OCI-LY7 (cell line): ENCODE measurements around the gene INTS3. TPM values are rescaled to one million over a fixed set of nuclear protein-coding genes. Genes with fewer than 3 reads are reported as not detected.

Experiments used
- BruUV-seq: library from RNA; stranded (reverse); fragments of 400-500 nt; replicated peaks from 2 replicates; lab custom pipeline; 2021; lab: Mats Ljungman, UMichigan
- CTCF ChIA-PET: fragments of 300-600 bp; sonication (Branson Sonifier 250); formaldehyde crosslinking; loops from one replicate; lab custom pipeline; 2022; ENCODE audit warnings: antibody characterized with exemption; ENCODE audit not compliant: unreplicated experiment; lab: Charles Lee
- POLR2A ChIA-PET: fragments of 300-600 bp; sonication (Branson Sonifier 250); formaldehyde crosslinking; loops from one replicate; lab custom pipeline; 2022; ENCODE audit warnings: antibody characterized with exemption; lab: Charles Lee
- DNase-seq: peaks from one replicate; pipeline ENCODE4 v3.0.0-alpha.2; 2015; ENCODE audit warnings: low spot score
- H2AFZ ChIP-seq: fragments of 200-600 bp; sonication (generic), shearing (Covaris generic); 2 replicates; pipeline ENCODE4 v1.6.1; 2014; ENCODE audit warnings: mild to moderate bottlenecking, antibody characterized with exemption, low read length, moderate library complexity
- H3K27ac ChIP-seq: fragments of 200-600 bp; sonication (generic); 2 replicates; pipeline ENCODE4 v1.5.1; 2014; ENCODE audit warnings: mixed run types, low read depth, mild to moderate bottlenecking, moderate library complexity, low read length, inconsistent platforms; ENCODE audit not compliant: poor library complexity, severe bottlenecking
- H3K36me3 ChIP-seq: fragments of 200-600 bp; sonication (generic); 2 replicates; pipeline ENCODE4 v1.6.1; 2014; ENCODE audit warnings: mild to moderate bottlenecking, antibody characterized with exemption, low read length, moderate library complexity, mixed read lengths; ENCODE audit not compliant: insufficient read depth
- H3K4me1 ChIP-seq: fragments of 200-600 bp; sonication (generic); 2 replicates; pipeline ENCODE4 v1.5.1; 2014; ENCODE audit warnings: mild to moderate bottlenecking, low read length; ENCODE audit not compliant: insufficient read depth, poor library complexity, severe bottlenecking
- H3K4me2 ChIP-seq: fragments of 200-600 bp; sonication (generic); 2 replicates; pipeline ENCODE4 v1.6.1; 2014; ENCODE audit warnings: mild to moderate bottlenecking, low read length
- H3K4me3 ChIP-seq: fragments of 200-600 bp; sonication (generic); 2 replicates; pipeline ENCODE4 v1.5.1; 2014; ENCODE audit warnings: mild to moderate bottlenecking, low read depth, low read length; ENCODE audit not compliant: poor library complexity, severe bottlenecking
- H3K79me2 ChIP-seq: fragments of 200-600 bp; sonication (generic); 2 replicates; pipeline ENCODE4 v1.6.1; 2016; ENCODE audit warnings: low read depth, mild to moderate bottlenecking, low read length, moderate library complexity, mixed read lengths; ENCODE audit not compliant: insufficient read depth
- H3K9me2 ChIP-seq: fragments of 200-600 bp; sonication (generic); 2 replicates; pipeline ENCODE4 v1.6.1; 2016; ENCODE audit warnings: mild to moderate bottlenecking, low read length, mixed read lengths; ENCODE audit not compliant: insufficient read depth
- H3K9me3 ChIP-seq: fragments of 200-600 bp; sonication (generic); 2 replicates; pipeline ENCODE4 v1.6.1; 2014; ENCODE audit warnings: mild to moderate bottlenecking, mixed run types, low read length, mixed read lengths
- H4K20me1 ChIP-seq: fragments of 200-600 bp; sonication (generic); 2 replicates; pipeline ENCODE4 v1.6.1; 2014; ENCODE audit warnings: mild to moderate bottlenecking, antibody characterized with exemption, low read length, moderate library complexity, mixed read lengths; ENCODE audit not compliant: insufficient read depth
- EZH2phosphoT487 ChIP-seq: fragments of 200-600 bp; sonication (generic); IDR thresholded peaks from 2 replicates; pipeline ENCODE4 v1.6.1; 2018; ENCODE audit warnings: low read depth, borderline replicate concordance, mild to moderate bottlenecking, mixed run types, antibody characterized with exemption, low read length, moderate library complexity, mixed read lengths
- intact Hi-C: fragments of 100-400 bp; cut with micrococcal nuclease; formaldehyde crosslinking; loops from one replicate; pipeline ENCODE4 v1.10.0; 2022; ENCODE audit not compliant: unreplicated experiment
- total RNA-seq, 2 experiments: library from RNA; depleted of rRNA in 1 of 2; stranded (reverse); fragments of >200 nt in 1 of 2; shearing (Covaris generic) in 1 of 2; gene quantifications; 2 replicates each; pipeline ENCODE4 v1.2.3, GENCODE V29; 2014 to 2022
- TF ChIP-seq, protein P1 (sequence below): fragments of 200-600 bp; sonication (generic); conservative IDR thresholded peaks from 2 replicates; pipeline ENCODE4 v1.5.1; 2014; ENCODE audit warnings: mild to moderate bottlenecking, antibody characterized with exemption, low read length, moderate library complexity, mixed read lengths

The INTS3 gene
- total RNA-seq, 2 experiments from 2014 or later = 33.5 to 67.3 TPM

DNA sequence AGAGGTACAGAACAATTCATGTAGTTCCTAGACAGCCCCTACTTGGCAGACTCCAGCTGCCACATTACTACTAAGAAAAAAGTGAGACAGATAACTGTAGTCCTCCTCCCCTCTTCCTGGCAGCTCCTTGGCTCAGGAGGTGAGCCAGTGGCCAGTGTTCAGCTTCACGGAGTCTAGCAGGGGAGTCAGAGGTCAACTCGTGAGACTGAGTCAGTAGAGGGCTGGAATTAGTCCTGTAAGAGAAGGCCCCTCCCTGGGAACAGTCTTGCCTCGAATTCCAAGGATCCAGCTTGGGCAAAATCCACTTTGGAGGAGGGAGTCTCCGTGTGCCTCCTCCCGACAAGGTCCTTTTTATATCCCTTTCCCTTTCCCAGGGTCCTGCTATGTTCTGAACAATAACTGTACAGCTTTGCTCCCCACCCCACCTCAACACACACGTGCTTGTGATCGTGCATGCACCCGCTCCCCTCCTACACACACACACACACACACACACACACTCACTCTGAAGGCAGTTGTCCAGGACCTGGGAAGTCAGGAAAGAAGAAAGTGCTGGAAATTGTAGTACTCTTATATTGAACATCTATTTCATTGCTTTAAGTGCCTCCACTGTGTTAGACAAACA lies 24.8 kb downstream of the INTS3 start:
- H4K20me1 ChIP-seq = no peaks in the 10 kb centered on the region

DNA sequence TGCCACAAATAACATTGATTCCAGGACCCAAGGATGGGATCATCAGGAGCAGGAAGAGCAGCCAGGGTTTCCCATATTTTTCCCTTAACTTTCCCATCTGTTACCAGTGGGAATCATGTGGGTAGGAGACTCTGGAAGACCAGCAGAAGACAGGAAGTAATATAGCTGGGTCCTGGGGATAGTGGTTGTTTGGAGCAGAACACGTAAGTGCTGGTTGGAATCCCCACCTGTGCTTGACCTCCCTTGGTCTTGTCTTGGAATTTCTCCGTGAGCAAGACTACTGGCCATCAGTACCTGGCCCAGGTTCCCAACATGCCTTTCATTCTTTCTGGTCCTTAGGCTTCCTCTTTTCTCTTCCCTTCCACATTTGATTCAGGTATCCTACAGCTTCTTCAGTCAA lies 26.4 kb downstream of the INTS3 start:
- TF ChIP-seq, protein P1, sequence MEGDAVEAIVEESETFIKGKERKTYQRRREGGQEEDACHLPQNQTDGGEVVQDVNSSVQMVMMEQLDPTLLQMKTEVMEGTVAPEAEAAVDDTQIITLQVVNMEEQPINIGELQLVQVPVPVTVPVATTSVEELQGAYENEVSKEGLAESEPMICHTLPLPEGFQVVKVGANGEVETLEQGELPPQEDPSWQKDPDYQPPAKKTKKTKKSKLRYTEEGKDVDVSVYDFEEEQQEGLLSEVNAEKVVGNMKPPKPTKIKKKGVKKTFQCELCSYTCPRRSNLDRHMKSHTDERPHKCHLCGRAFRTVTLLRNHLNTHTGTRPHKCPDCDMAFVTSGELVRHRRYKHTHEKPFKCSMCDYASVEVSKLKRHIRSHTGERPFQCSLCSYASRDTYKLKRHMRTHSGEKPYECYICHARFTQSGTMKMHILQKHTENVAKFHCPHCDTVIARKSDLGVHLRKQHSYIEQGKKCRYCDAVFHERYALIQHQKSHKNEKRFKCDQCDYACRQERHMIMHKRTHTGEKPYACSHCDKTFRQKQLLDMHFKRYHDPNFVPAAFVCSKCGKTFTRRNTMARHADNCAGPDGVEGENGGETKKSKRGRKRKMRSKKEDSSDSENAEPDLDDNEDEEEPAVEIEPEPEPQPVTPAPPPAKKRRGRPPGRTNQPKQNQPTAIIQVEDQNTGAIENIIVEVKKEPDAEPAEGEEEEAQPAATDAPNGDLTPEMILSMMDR = no peak
- BruUV-seq = no TSS peak
- CTCF ChIA-PET = no interaction called here

More for the DNA sequence above, 24.8 kb downstream of the INTS3 start:
- no TSS peak for BruUV-seq
- ChIA-PET POLR2A (no interaction called here), CTCF (interaction anchor here (0.6 kb wide), 1 partner anchor 79 kb away, joined by 4 read pairs; no protein-coding TSS in a partner anchor)
- no peaks in the 10 kb centered on the region for H3K4me1 ChIP-seq
- DNase-seq = no peak
- no peak overlapping the region for H3K4me2 ChIP-seq
- no peak for TF ChIP-seq EZH2phosphoT487
- TF ChIP-seq, protein P1 = no peak
- H2AFZ ChIP-seq = no peak overlapping the region
- no peak overlapping the region for H3K27ac ChIP-seq
- no peaks in the 10 kb centered on the region for H3K9me3 ChIP-seq
- no peak overlapping the region for H3K4me3 ChIP-seq
- no peaks in the 10 kb centered on the region for H3K79me2 ChIP-seq
- H3K9me2 ChIP-seq = no peaks in the 10 kb centered on the region
- peaks cover 96% of the 10 kb centered on the region for H3K36me3 ChIP-seq
- intact Hi-C loops = no loop called here

DNA sequence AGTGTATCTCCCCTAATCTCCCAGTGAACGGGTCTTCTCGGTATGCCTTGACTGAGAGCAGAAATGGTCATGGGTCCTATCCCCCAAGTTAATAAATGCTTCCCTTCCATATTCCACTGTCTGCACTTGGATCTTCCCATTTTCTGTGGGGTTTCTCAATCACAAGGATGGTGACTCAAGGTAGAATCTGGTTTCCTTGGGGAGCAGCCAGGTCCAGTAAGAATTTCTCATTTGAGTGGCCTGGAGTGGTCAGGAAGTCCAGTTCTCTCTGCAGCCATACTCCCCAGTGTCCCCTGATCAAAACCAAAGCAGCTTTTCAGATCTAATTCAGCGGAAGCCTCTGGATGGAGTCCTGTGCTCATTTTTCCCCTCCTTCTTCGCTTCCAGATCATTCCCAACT lies 32.6 kb downstream of the INTS3 start:
- Histone ChIP-seq H3K9me2 (no peaks in the 10 kb centered on the region), H3K79me2 (no peaks in the 10 kb centered on the region), H3K9me3 (no peaks in the 10 kb centered on the region), H3K36me3 (peaks cover 88% of the 10 kb centered on the region), H4K20me1 (no peaks in the 10 kb centered on the region), H3K4me3 (no peak overlapping the region), H2AFZ (no peak overlapping the region), H3K4me1 (no peaks in the 10 kb centered on the region), H3K27ac (no peak overlapping the region), H3K4me2 (no peak overlapping the region)
- CTCF ChIA-PET = no interaction called here
- TF ChIP-seq, protein P1 = no peak
- no peak for TF ChIP-seq EZH2phosphoT487
- DNase-seq = no peak
- no TSS peak for BruUV-seq
- intact Hi-C loops = no loop called here
- POLR2A ChIA-PET = no interaction called here

More for the DNA sequence above, 26.4 kb downstream of the INTS3 start:
- Histone ChIP-seq H3K4me3 (no peak overlapping the region), H3K9me3 (no peaks in the 10 kb centered on the region), H3K9me2 (no peaks in the 10 kb centered on the region), H3K79me2 (no peaks in the 10 kb centered on the region), H4K20me1 (no peaks in the 10 kb centered on the region), H3K4me1 (no peaks in the 10 kb centered on the region), H3K4me2 (no peak overlapping the region), H3K36me3 (peaks cover 96% of the 10 kb centered on the region), H2AFZ (no peak overlapping the region), H3K27ac (no peak overlapping the region)
- intact Hi-C loops = no loop called here
- POLR2A ChIA-PET = interaction anchor here (0.8 to 1.1 kb wide), 2 partner anchors 10 to 24 kb away, joined by 3 to 4 read pairs; no protein-coding TSS in a partner anchor
- no peak for DNase-seq
